WTC11 (cell line): ENCODE data around the gene CDH2. TPM values are rescaled to one million over a fixed set of nuclear protein-coding genes. Genes with fewer than 3 reads are reported as not detected.

Source experiments
- ATAC-seq: fragments of 200-7000 bp; cut with Tn5 transposase; 2 replicates; pipeline ENCODE4 v1.10.0; 2021; ENCODE audit warnings: mild to moderate bottlenecking, moderate library complexity
- CTCF ChIA-PET: fragments of 300-600 bp; sonication (Branson Sonifier 250); formaldehyde crosslinking; loops from one replicate; lab custom pipeline; 2021; ENCODE audit warnings: antibody characterized with exemption; lab: Charles Lee
- POLR2A ChIA-PET: fragments of 350-600 bp; sonication (Branson Sonifier 250); formaldehyde crosslinking; loops from one replicate; lab custom pipeline; 2021; ENCODE audit warnings: antibody characterized with exemption; lab: Charles Lee
- DNase-seq: peaks from one replicate; pipeline ENCODE4 v3.0.0; 2021; ENCODE audit warnings: low spot score
- H3K27ac Mint-ChIP-seq: 2 replicates; pipeline ENCODE4 v1.8.0; 2021; ENCODE audit warnings: mixed read lengths
- H3K27me3 Mint-ChIP-seq: 2 replicates; pipeline ENCODE4 v1.8.0; 2021; ENCODE audit warnings: low read depth, mild to moderate bottlenecking, moderate library complexity, mixed read lengths
- H3K36me3 Mint-ChIP-seq: 2 replicates; pipeline ENCODE4 v1.8.0; 2021; ENCODE audit warnings: mixed read lengths
- H3K4me1 Mint-ChIP-seq: 2 replicates; pipeline ENCODE4 v1.8.0; 2022; ENCODE audit warnings: mixed read lengths
- H3K4me3 Mint-ChIP-seq: 2 replicates; pipeline ENCODE4 v1.8.0; 2021; ENCODE audit warnings: mild to moderate bottlenecking, moderate library complexity, mixed read lengths
- H3K9me3 Mint-ChIP-seq: 2 replicates; pipeline ENCODE4 v1.8.0; 2021; ENCODE audit warnings: mixed read lengths
- AFF4 ChIP-seq: sonication (generic); formaldehyde crosslinking; IDR thresholded peaks from 2 replicates; pipeline ENCODE4 v1.8.1; 2023; ENCODE audit warnings: mild to moderate bottlenecking, missing genetic modification reagents, borderline replicate concordance
- AR ChIP-seq: fragments of 250-450 bp; sonication (Bioruptor Pico); IDR thresholded peaks from 2 replicates; pipeline ENCODE4 v1.9.0; 2021; ENCODE audit warnings: mild to moderate bottlenecking
- ATF1 ChIP-seq: sonication (generic); formaldehyde crosslinking; IDR thresholded peaks from 2 replicates; pipeline ENCODE4 v1.8.1; 2023; ENCODE audit warnings: mild to moderate bottlenecking, moderate library complexity, missing genetic modification reagents
- ATF6 ChIP-seq: sonication (generic); formaldehyde crosslinking; IDR thresholded peaks from 2 replicates; pipeline ENCODE4 v1.8.1; 2023; ENCODE audit warnings: mild to moderate bottlenecking, missing genetic modification reagents
- E2F4 ChIP-seq: sonication (generic); formaldehyde crosslinking; IDR thresholded peaks from 2 replicates; pipeline ENCODE4 v1.8.1; 2022; ENCODE audit warnings: low read depth, mild to moderate bottlenecking, moderate library complexity, missing genetic modification reagents, borderline replicate concordance
- ERG ChIP-seq: fragments of 250-450 bp; sonication (Bioruptor Pico); IDR thresholded peaks from 2 replicates; pipeline ENCODE4 v1.8.0; 2021; ENCODE audit warnings: mild to moderate bottlenecking
- FOXK1 ChIP-seq: sonication (generic); formaldehyde crosslinking; IDR thresholded peaks from 2 replicates; pipeline ENCODE4 v1.8.0; 2022; ENCODE audit warnings: mild to moderate bottlenecking, moderate library complexity, missing genetic modification reagents
- FOXP4 ChIP-seq: sonication (generic); formaldehyde crosslinking; IDR thresholded peaks from 2 replicates; pipeline ENCODE4 v1.8.0; 2022; ENCODE audit warnings: mild to moderate bottlenecking, missing genetic modification reagents
- MAX ChIP-seq: sonication (generic); formaldehyde crosslinking; IDR thresholded peaks from 2 replicates; pipeline ENCODE4 v1.8.0; 2022; ENCODE audit warnings: mild to moderate bottlenecking, missing genetic modification reagents
- MXD4 ChIP-seq: fragments of 250-450 bp; sonication (Bioruptor Pico); IDR thresholded peaks from 2 replicates; pipeline ENCODE4 v1.8.0; 2021; ENCODE audit warnings: mild to moderate bottlenecking, moderate library complexity, borderline replicate concordance
- PRRX2 ChIP-seq: fragments of 250-450 bp; sonication (Bioruptor Pico); IDR thresholded peaks from 2 replicates; pipeline ENCODE4 v1.8.0; 2021; ENCODE audit warnings: mild to moderate bottlenecking
- TCF7 ChIP-seq: sonication (generic); formaldehyde crosslinking; IDR thresholded peaks from 2 replicates; pipeline ENCODE4 v1.8.0; 2022; ENCODE audit warnings: mild to moderate bottlenecking, low read depth, missing genetic modification reagents, moderate library complexity
- TEAD1 ChIP-seq: sonication (generic); formaldehyde crosslinking; IDR thresholded peaks from 2 replicates; pipeline ENCODE4 v1.8.0; 2022; ENCODE audit warnings: mild to moderate bottlenecking, missing genetic modification reagents
- ZBTB43 ChIP-seq: sonication (generic); formaldehyde crosslinking; IDR thresholded peaks from 2 replicates; pipeline ENCODE4 v1.8.1; 2023; ENCODE audit warnings: mild to moderate bottlenecking, missing genetic modification reagents
- ZNF138 ChIP-seq: sonication (generic); formaldehyde crosslinking; conservative IDR thresholded peaks from 2 replicates; pipeline ENCODE4 v1.8.1; 2022; ENCODE audit warnings: mild to moderate bottlenecking, moderate library complexity, missing genetic modification reagents
- ZNF219 ChIP-seq: sonication (generic); formaldehyde crosslinking; IDR thresholded peaks from 2 replicates; pipeline ENCODE4 v1.8.0; 2023; ENCODE audit warnings: missing genetic modification reagents, mild to moderate bottlenecking, borderline replicate concordance
- ZNF423 ChIP-seq: fragments of 250-450 bp; sonication (Bioruptor Pico); IDR thresholded peaks from 2 replicates; pipeline ENCODE4 v2.1.2; 2022; ENCODE audit warnings: mild to moderate bottlenecking, moderate library complexity
- ZNF512 ChIP-seq: sonication (generic); formaldehyde crosslinking; IDR thresholded peaks from 2 replicates; pipeline ENCODE4 v1.8.1; 2022; ENCODE audit warnings: missing genetic modification reagents, borderline replicate concordance
- total RNA-seq: library from RNA; stranded (reverse); gene quantifications from 3 replicates; pipeline ENCODE4 v1.2.3, GENCODE V29; 2021

CDH2 gene
- total RNA-seq, 1 experiment from 2014 or later: 17.3 TPM

GRCh38 chr18:28136071-28136470, 40.9 kb downstream of the CDH2 start:
- DNase-seq (no peak), ATAC-seq (no peak)
- POLR2A ChIA-PET: interaction anchor here (0.7 kb wide), 1 partner anchor 215 kb away, joined by 3 read pairs; no protein-coding TSS in a partner anchor
- Mint-ChIP-seq H3K4me3 (no peak overlapping the region), H3K27ac (no peak overlapping the region), H3K36me3 (no peaks in the 10 kb centered on the region), H3K4me1 (no peaks in the 10 kb centered on the region), H3K9me3 (no peaks in the 10 kb centered on the region), H3K27me3 (no peaks in the 10 kb centered on the region; the same call in 1 of the 2 replicates)
- no peak for TF ChIP-seq ERG (CRISPR knock-in tag)
- TF ChIP-seq ZNF219 (CRISPR knock-in tag): no peak
- TF ChIP-seq TEAD1 (CRISPR knock-in tag): no peak
- no peak for TF ChIP-seq MAX (CRISPR knock-in tag)
- no peak for TF ChIP-seq ZBTB43
- no peak for TF ChIP-seq AFF4
- TF ChIP-seq PRRX2 (CRISPR knock-in tag): no peak
- no peak for TF ChIP-seq ZNF423 (CRISPR knock-in tag)
- no peak for TF ChIP-seq FOXP4 (CRISPR knock-in tag)
- TF ChIP-seq ATF6 (CRISPR knock-in tag): no peak
- TF ChIP-seq ZNF138 (CRISPR knock-in tag): no peak
- TF ChIP-seq MXD4 (CRISPR knock-in tag): no peak
- TF ChIP-seq E2F4 (CRISPR knock-in tag): no peak
- no peak for TF ChIP-seq AR (CRISPR knock-in tag)
- TF ChIP-seq ZNF512 (CRISPR knock-in tag): no peak
- no peak for TF ChIP-seq TCF7 (CRISPR knock-in tag)
- no peak for TF ChIP-seq FOXK1 (CRISPR knock-in tag)
- no peak for TF ChIP-seq ATF1 (CRISPR knock-in tag)
- CTCF ChIA-PET: no interaction called here
